HFF-Myc (cell line): ENCODE results near the gene CAMK1D.

ENCODE experiments used
- DNase-seq: peaks from one replicate; pipeline ENCODE4 v3.0.0-alpha.2; 2011; ENCODE audit warnings: low read depth; ENCODE audit errors: extremely low read depth
- H3K4me3 ChIP-seq: replicated peaks from 2 replicates; pipeline ENCODE4 v1.5.1; 2011; ENCODE audit warnings: low read depth, mild to moderate bottlenecking, control low read depth, low read length
- TF ChIP-seq, protein P1 (sequence below): IDR thresholded peaks from 2 replicates; pipeline ENCODE4 v1.5.1; 2012; ENCODE audit warnings: mild to moderate bottlenecking, low read depth, low read length, control low read depth; ENCODE audit errors: missing control alignments

Gene CAMK1D

DNA sequence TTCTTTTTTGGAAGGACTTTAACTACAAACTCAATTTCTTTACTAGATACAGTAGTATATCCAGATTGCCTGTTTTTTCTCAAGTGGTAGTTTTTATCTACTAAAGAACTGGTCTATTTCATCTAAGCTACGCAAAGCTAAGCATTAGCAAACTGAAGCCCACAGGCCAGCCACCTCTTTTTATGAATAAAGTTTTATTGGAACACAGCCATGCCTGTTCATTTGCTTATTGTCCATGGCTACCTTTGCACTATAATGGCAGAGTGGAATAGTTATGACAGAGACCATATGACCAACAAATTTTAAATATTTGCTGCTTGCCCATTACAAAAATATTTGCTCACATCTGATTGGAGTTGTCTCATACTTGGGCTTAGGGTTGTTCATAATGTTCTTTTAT is 168.7 kb downstream of the CAMK1D start:
- H3K4me3 ChIP-seq: no peak overlapping the region
- no peak for DNase-seq
- TF ChIP-seq, protein P1, sequence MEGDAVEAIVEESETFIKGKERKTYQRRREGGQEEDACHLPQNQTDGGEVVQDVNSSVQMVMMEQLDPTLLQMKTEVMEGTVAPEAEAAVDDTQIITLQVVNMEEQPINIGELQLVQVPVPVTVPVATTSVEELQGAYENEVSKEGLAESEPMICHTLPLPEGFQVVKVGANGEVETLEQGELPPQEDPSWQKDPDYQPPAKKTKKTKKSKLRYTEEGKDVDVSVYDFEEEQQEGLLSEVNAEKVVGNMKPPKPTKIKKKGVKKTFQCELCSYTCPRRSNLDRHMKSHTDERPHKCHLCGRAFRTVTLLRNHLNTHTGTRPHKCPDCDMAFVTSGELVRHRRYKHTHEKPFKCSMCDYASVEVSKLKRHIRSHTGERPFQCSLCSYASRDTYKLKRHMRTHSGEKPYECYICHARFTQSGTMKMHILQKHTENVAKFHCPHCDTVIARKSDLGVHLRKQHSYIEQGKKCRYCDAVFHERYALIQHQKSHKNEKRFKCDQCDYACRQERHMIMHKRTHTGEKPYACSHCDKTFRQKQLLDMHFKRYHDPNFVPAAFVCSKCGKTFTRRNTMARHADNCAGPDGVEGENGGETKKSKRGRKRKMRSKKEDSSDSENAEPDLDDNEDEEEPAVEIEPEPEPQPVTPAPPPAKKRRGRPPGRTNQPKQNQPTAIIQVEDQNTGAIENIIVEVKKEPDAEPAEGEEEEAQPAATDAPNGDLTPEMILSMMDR: no peak

DNA sequence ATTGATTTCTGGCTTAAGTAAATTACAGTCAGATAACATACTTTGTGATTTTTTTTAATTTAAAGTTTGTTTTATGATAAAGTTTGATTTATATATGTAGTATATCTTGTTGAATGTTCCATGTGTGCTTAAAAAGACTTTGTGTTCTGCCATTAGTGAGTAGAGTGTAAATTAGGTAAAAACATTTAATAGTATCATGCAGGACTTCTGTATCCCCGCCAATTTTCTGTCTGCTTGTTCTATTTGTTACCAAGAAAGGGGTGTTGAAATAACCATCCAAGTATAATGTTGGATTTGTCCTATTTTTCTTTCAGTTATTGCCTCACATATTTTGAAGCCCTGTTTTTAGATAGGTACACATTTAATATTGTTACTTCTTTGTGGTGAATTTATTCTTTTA is 172.1 kb downstream of the CAMK1D start:
- TF ChIP-seq, protein P1: no peak
- no peak for DNase-seq
- H3K4me3 ChIP-seq: no peak overlapping the region

DNA sequence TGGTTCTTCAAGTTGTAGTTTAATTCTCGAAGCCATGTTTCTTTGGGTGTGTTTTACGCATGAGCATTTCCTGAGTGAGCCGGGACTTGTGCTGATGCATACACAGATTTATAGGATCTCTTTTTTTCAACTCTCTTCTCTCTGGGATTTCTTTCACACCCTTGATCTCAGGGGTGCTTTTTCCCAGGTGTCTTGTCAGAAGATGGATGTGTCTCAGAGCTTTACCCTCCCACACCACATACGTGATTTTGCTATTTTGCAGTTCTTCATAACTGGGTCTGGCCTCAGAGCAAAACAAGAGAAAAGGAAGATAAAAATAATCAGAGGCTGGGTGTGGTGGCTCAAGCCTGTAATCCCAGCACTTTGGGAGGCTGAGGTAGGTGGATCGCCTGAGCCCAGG is 177.0 kb downstream of the CAMK1D start:
- no peak overlapping the region for H3K4me3 ChIP-seq
- TF ChIP-seq, protein P1: no peak
- no peak for DNase-seq

DNA sequence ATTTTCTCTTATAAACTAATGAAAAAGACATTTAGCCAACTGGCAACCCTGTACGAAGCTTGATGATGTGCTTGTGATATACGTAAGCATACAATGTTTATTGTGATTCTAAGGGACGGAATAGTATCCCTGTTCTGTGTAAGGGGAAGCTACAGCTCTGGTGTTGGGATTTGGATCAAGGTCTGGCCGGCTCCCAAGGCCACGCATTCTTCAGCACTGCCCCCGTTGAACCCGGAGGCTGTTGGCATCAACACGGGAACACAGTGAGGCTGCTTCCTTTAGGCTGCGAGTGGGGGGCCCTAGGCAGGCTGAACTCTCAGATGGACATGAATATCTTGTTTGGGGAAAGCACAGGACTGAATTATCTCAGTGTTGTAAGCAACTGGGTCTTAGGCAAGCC is 180.6 kb downstream of the CAMK1D start:
- H3K4me3 ChIP-seq: no peak overlapping the region
- TF ChIP-seq, protein P1: no peak
- DNase-seq: no peak

DNA sequence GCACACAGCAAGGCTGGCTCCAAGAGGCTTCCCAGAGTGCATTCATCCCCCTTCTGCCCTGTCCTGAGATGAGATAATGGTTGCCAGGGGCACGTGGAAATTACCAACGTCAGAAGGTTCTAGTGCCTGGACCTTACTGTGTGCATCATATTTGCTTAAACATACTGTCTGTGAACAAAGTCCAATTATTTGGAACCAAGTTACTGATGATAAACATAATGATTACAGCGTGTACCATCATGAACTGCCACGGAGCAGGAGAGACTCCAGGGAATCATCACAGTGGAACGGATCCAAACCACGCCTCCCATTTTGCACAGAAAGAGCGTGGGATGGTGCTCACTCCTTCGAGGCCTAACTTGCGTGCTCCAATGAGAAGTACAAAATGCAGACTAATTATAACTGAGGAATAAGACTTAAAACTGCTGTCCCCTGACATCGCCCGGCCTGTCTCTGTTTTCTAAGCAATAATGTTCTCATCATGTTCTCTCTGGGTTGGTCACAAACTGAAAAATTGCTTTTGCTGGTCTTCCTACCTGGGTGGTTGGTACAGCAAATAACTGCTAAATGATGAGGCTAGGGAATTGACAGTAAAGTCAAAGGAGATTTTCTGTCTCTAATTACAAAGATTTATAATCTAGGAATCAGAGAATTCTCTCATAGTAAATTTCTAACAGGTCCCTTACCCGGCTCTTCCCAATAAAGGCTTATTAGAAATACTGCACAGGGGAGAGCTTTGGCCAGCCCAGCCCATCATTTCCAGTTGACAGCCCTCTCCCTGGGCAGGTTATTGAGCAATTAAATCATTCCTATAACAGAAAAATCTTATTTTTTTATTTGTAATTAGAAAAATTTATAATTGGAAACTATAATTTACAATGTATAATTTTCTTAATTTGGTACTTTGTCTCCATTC is 182.2 kb downstream of the CAMK1D start:
- TF ChIP-seq, protein P1: no peak
- no peak overlapping the region for H3K4me3 ChIP-seq
- no peak for DNase-seq

DNA sequence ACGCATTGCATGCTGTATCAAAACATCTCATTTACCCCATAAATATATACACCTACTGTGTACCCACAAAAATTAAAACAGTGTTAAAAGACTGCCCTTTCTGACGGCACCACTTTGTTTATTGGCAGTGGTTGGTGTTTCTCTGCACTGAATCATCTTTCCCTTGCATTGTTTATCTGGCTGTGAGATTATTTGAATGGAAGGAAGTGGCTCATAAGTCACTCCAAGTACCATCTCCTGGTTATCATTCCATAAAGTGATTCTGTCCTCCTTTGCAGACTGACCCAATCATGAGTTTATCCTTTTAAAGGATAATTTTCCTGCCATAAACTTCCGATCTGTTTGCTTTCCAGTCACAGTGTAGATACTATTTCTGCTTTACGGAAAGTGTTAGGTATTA is 183.8 kb downstream of the CAMK1D start:
- TF ChIP-seq, protein P1: no peak
- DNase-seq: no peak
- H3K4me3 ChIP-seq: no peak overlapping the region
